AG04450 (cell line): ENCODE data around the gene TRIM24. TPM values are rescaled to one million over a fixed set of nuclear protein-coding genes. Genes with fewer than 3 reads are reported as not detected.

ENCODE experiments used
- CTCF ChIA-PET: fragments of 300-600, 350-600 bp; formaldehyde crosslinking; extraction: SDS; loops from one replicate; lab custom pipeline; 2022; ENCODE audit warnings: antibody characterized with exemption, inconsistent platforms; lab: Charles Lee
- POLR2A ChIA-PET: fragments of 350-600 bp; formaldehyde crosslinking; extraction: SDS; loops from one replicate; lab custom pipeline; 2021; ENCODE audit warnings: antibody characterized with exemption, inconsistent platforms; lab: Yijun Ruan, JAX
- DNase-seq: peaks from one replicate; pipeline ENCODE4 v3.0.0-alpha.2; 2011; ENCODE audit warnings: low read depth, low spot score
- H3K27ac ChIP-seq: one replicate; pipeline ENCODE4 v1.5.1; 2012; ENCODE audit warnings: low read depth, low read length, control low read depth
- H3K27me3 ChIP-seq: one replicate; pipeline ENCODE4 v1.6.0; 2012; ENCODE audit warnings: low read length; ENCODE audit not compliant: control insufficient read depth, insufficient read depth
- H3K4me3 ChIP-seq: 2 replicates; pipeline ENCODE4 v1.5.1; 2011; ENCODE audit warnings: mild to moderate bottlenecking, low read depth, low read length, control low read depth
- H3K9me3 ChIP-seq: 2 replicates; pipeline ENCODE4 v1.5.1; 2012; ENCODE audit warnings: low read length; ENCODE audit not compliant: control insufficient read depth, insufficient read depth
- CTCF ChIP-seq: IDR thresholded peaks from 2 replicates; pipeline ENCODE4 v1.5.1; 2011; ENCODE audit warnings: low read depth, low read length, control low read depth, inconsistent platforms
- polyA plus RNA-seq: library from polyadenylated mRNA; depleted of rRNA; stranded (reverse); fragments of >200 nt; gene quantifications from 2 replicates; pipeline ENCODE4 v1.2.3, GENCODE V29; 2011

Gene TRIM24
- polyA plus RNA-seq, 1 experiment: 9.3 TPM

- no peak for TF ChIP-seq CTCF
- CTCF ChIA-PET: no interaction called here
Measured at GRCh38 chr7:138435231-138435919, 24.7 kb upstream of the TRIM24 start.

GRCh38 chr7:138436388-138436787, 23.7 kb upstream of the TRIM24 start:
- H3K4me3 ChIP-seq: no peak overlapping the region
- ChIA-PET CTCF (interaction anchor here (0.6 kb wide), 2 partner anchors 73 to 290 kb away, joined by 3 read pairs; no protein-coding TSS in a partner anchor), POLR2A (interaction anchor here (0.7 kb wide), 1 partner anchor 118 kb away, joined by 3 read pairs; no protein-coding TSS in a partner anchor)
- DNase-seq: no peak
- no peak overlapping the region for H3K27ac ChIP-seq
- no peaks in the 10 kb centered on the region for H3K27me3 ChIP-seq
- peaks cover 11% of the 10 kb centered on the region for H3K9me3 ChIP-seq
- TF ChIP-seq CTCF: no peak

More at GRCh38 chr7:138435231-138435919, 24.7 kb upstream of the TRIM24 start:
- DNase-seq: no peak
- no peak overlapping the region for H3K27ac ChIP-seq
- H3K9me3 ChIP-seq: peaks cover under 1% of the 10 kb centered on the region
- POLR2A ChIA-PET: no interaction called here
- no peak overlapping the region for H3K4me3 ChIP-seq
- H3K27me3 ChIP-seq: no peaks in the 10 kb centered on the region

GRCh38 chr7:138440460-138440859, 19.6 kb upstream of the TRIM24 start:
- H3K27ac ChIP-seq: no peak overlapping the region
- ChIA-PET POLR2A (no interaction called here), CTCF (no interaction called here)
- H3K9me3 ChIP-seq: peaks cover 22% of the 10 kb centered on the region
- DNase-seq: no peak
- no peak for TF ChIP-seq CTCF
- no peaks in the 10 kb centered on the region for H3K27me3 ChIP-seq
- no peak overlapping the region for H3K4me3 ChIP-seq

- H3K4me3 ChIP-seq: no peak overlapping the region
- no peak for DNase-seq
- CTCF ChIA-PET: no interaction called here
- no peaks in the 10 kb centered on the region for H3K27me3 ChIP-seq
- H3K9me3 ChIP-seq: peaks cover 22% of the 10 kb centered on the region
- POLR2A ChIA-PET: no interaction called here
- TF ChIP-seq CTCF: no peak
- no peak overlapping the region for H3K27ac ChIP-seq
Measured at GRCh38 chr7:138442822-138443221, 17.2 kb upstream of the TRIM24 start.

- TF ChIP-seq CTCF: no peak
- ChIA-PET POLR2A (no interaction called here), CTCF (interaction anchor here (1.2 kb wide), 1 partner anchor 289 kb away, joined by 3 read pairs; no protein-coding TSS in a partner anchor)
- Histone ChIP-seq H3K27ac (no peak overlapping the region), H3K27me3 (no peaks in the 10 kb centered on the region), H3K9me3 (no peaks in the 10 kb centered on the region), H3K4me3 (no peak overlapping the region)
- DNase-seq: no peak
Measured at GRCh38 chr7:138449580-138449979, 10.5 kb upstream of the TRIM24 start.
